Endodermal cell (in vitro differentiated cells): ENCODE measurements around the gene ACAP2. TPM values are rescaled to one million over a fixed set of nuclear protein-coding genes. Genes with fewer than 3 reads are reported as not detected.
"Not testable (repeated sequence)": the region's sequence is repeated elsewhere in the genome, so short reads cannot be mapped to it uniquely, and the experiment has no call there.

Experiments used
- DNase-seq: peaks from one replicate; pipeline ENCODE4 v3.0.0-alpha.2; 2017
- H3K27ac ChIP-seq: 2 replicates; pipeline ENCODE4 v1.5.1; 2013; ENCODE audit warnings: mild to moderate bottlenecking, low read depth, low read length, moderate library complexity
- H3K27me3 ChIP-seq: 2 replicates; pipeline ENCODE4 v1.6.1; 2013; ENCODE audit warnings: mild to moderate bottlenecking, low read length, moderate library complexity; ENCODE audit not compliant: insufficient read depth, control insufficient read depth, poor library complexity, severe bottlenecking
- H3K36me3 ChIP-seq: 2 replicates; pipeline ENCODE4 v1.7.0; 2013; ENCODE audit warnings: mild to moderate bottlenecking, low read length, moderate library complexity; ENCODE audit not compliant: control insufficient read depth, insufficient read depth
- H3K4me1 ChIP-seq: one replicate; pipeline ENCODE4 v1.7.0; 2013; ENCODE audit warnings: low read length; ENCODE audit not compliant: control insufficient read depth, insufficient read depth
- H3K4me3 ChIP-seq: 2 replicates; pipeline ENCODE4 v1.5.1; 2013; ENCODE audit warnings: mild to moderate bottlenecking, low read length, moderate library complexity
- H3K9ac ChIP-seq: 2 replicates; pipeline ENCODE4 v1.6.1; 2013; ENCODE audit warnings: mild to moderate bottlenecking, low read length, moderate library complexity; ENCODE audit not compliant: poor library complexity, severe bottlenecking; ENCODE audit errors: extremely low read depth
- H3K9me3 ChIP-seq: 2 replicates; pipeline ENCODE4 v1.6.1; 2013; ENCODE audit warnings: mild to moderate bottlenecking, low read length, moderate library complexity; ENCODE audit not compliant: control insufficient read depth
- H3K27ac Mint-ChIP-seq: 2 replicates; pipeline ENCODE4 v1.8.0; 2020; ENCODE audit warnings: mixed read lengths
- H3K27me3 Mint-ChIP-seq: 2 replicates; pipeline ENCODE4 v1.8.0; 2021; ENCODE audit warnings: mild to moderate bottlenecking, mixed read lengths; ENCODE audit not compliant: insufficient read depth
- H3K36me3 Mint-ChIP-seq: 2 replicates; pipeline ENCODE4 v1.8.0; 2020; ENCODE audit warnings: low read depth, mixed read lengths
- H3K4me1 Mint-ChIP-seq: 2 replicates; pipeline ENCODE4 v1.8.0; 2020; ENCODE audit warnings: mixed read lengths
- H3K4me3 Mint-ChIP-seq: 2 replicates; pipeline ENCODE4 v1.8.0; 2020; ENCODE audit warnings: mild to moderate bottlenecking, moderate library complexity, mixed read lengths
- H3K9me3 Mint-ChIP-seq: 2 replicates; pipeline ENCODE4 v1.8.0; 2020; ENCODE audit warnings: mild to moderate bottlenecking, mixed read lengths
- CTCF ChIP-seq: fragments of 200-600 bp; sonication (generic); conservative IDR thresholded peaks from 2 replicates; pipeline ENCODE4 v1.5.0; 2021; ENCODE audit warnings: antibody characterized with exemption, mild to moderate bottlenecking
- WGBS, 2 experiments: methylation state at CpG; one replicate each; pipeline versions ENCODE4 v1.1.5 to v1.1.7; 2013; ENCODE audit warnings: missing lambda C conversion rate in 2 of 2, mixed read lengths in 1 of 2; ENCODE audit not compliant: insufficient coverage in 1 of 2, insufficient read length in 1 of 2; 5-methylcytosine and 5-hydroxymethylcytosine counted together
- total RNA-seq, 2 donors: library from RNA; stranded (reverse); fragmentation: NEBNext Ultra II Directional in 1 of 2; extraction: Animal tissue kit (Norgen Biotek cat#: 25700) in 1 of 2; gene quantifications; 2 replicates in 1 of 2; 3 replicates in 1 of 2; pipeline ENCODE4 v1.2.1, GENCODE V29; 2021

Gene ACAP2
- total RNA-seq, 2 donors from 2014 or later = 61.9 to 70.5 TPM

DNA sequence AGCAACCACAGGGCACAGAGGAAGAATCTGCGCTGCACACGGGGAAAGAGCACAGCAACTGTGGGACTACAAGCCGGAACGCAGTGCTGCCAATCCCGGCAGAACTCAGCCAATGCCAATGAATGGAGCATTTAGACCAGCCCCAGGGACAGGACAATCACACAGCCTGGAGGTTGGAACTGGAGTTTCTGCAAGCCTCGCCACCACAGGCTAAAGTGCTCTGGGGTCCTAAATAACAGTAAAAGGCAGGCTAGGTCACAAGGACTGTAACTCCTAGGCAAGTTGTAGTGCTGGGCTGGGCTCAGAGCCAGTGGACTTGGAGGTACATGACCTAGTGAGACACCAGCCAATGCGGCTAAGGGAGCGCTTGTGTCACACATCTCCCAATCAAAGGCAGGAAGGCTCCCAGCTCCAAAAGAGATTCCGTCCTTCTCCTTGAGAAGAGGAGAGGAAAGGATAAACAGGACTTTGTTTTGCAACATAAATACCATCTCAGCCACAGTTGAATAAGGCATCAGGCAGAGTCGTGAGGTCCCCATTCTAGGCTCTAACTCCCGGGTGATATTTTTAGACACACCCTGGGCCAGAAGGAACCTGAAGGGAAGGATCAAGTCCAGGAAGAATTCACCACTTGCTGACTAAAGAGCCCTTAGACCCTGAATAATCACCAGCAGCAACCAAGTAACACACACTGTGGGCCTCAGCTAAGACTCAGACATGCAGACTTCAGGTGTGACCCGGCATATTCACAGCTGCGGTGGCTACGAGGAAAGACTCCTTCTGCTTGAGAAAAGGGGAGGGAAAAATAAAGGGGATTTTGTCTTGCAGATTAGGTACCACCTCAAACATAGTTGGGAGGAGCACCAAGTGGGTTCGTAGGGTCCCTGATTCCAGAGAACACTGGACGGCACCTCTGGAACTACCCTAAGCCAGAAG, 86.4 kb downstream of the ACAP2 start:
- peak overlapping the region; percentile 34 for H3K4me3 ChIP-seq
- peak; percentile 53 for DNase-seq
- H3K27ac ChIP-seq = no peak overlapping the region
- Mint-ChIP-seq H3K36me3 (peaks cover 22% of the 10 kb centered on the region), H3K9me3 (peaks cover 4% of the 10 kb centered on the region), H3K27ac (peak overlapping the region; percentile 60), H3K4me3 (peak overlapping the region; percentile 28), H3K4me1 (peaks cover 50% of the 10 kb centered on the region), H3K27me3 (no peaks in the 10 kb centered on the region)
- H3K27me3 ChIP-seq = no peaks in the 10 kb centered on the region
- no peak overlapping the region for H3K9ac ChIP-seq
- WGBS, 2 experiments = 88 to 94% methylated on average over 10 to 16 of the region's 16 CpGs
- peaks cover 3% of the 10 kb centered on the region for H3K4me1 ChIP-seq
- peaks cover 8% of the 10 kb centered on the region for H3K9me3 ChIP-seq
- H3K36me3 ChIP-seq = peaks cover 26% of the 10 kb centered on the region
- TF ChIP-seq CTCF = no peak

DNA sequence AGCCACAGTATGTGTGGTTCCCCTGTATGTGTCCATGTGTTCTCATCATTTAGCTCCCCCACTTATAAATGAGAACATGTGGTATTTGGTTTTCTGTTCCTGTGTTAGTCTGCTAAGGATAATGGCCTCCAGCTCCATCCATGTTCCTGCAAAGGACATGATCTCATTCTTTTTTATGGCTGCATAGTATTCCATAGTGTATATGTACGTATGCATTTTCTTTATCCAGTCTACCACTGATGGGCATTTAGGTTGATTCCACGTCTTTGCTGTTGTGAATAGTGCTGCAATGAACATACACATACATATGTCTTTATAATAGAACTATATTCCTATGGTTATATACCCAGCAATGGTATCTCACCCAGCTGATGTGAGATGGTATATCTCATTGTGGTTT, 88.8 kb downstream of the ACAP2 start:
- not testable (repeated sequence) for H3K4me3 ChIP-seq, H3K9me3 ChIP-seq, DNase-seq, H3K27me3 ChIP-seq, H3K9ac ChIP-seq, H3K27ac ChIP-seq, H3K27me3 Mint-ChIP-seq, H3K27ac Mint-ChIP-seq, H3K4me1 ChIP-seq, H3K4me3 Mint-ChIP-seq, H3K9me3 Mint-ChIP-seq
- peaks cover 32% of the 10 kb centered on the region for H3K36me3 Mint-ChIP-seq
- peaks cover 43% of the 10 kb centered on the region for H3K4me1 Mint-ChIP-seq
- WGBS, 2 experiments = 100% methylated on average over 1 of the region's 2 CpGs; no CpG with 5 or more reads in 1 of the 2 experiments
- H3K36me3 ChIP-seq = peaks cover 26% of the 10 kb centered on the region

GRCh38 chr3:195352895-195353488, 89.8 kb downstream of the ACAP2 start:
- Histone ChIP-seq H3K27ac (no peak overlapping the region), H3K9ac (no peak overlapping the region), H3K4me3 (no peak overlapping the region), H3K27me3 (no peaks in the 10 kb centered on the region), H3K9me3 (no peaks in the 10 kb centered on the region), H3K4me1 (peaks cover 3% of the 10 kb centered on the region), H3K36me3 (peaks cover 29% of the 10 kb centered on the region)
- DNase-seq = no peak
- Mint-ChIP-seq H3K9me3 (no peaks in the 10 kb centered on the region), H3K27ac (no peak overlapping the region), H3K27me3 (no peaks in the 10 kb centered on the region), H3K4me3 (no peak overlapping the region), H3K4me1 (peaks cover 34% of the 10 kb centered on the region), H3K36me3 (peaks cover 40% of the 10 kb centered on the region)
- 93 to 94% methylated on average over 2 to 4 of the region's 4 CpGs for WGBS, 2 experiments
- TF ChIP-seq CTCF = no peak
